NT2/D1 (cell line): ENCODE measurements around the gene NGF.

Source experiments
- YY1 ChIP-seq: IDR thresholded peaks from 2 replicates; pipeline ENCODE4 v1.6.1; 2011; ENCODE audit not compliant: insufficient read length, insufficient read depth
- ZNF274 ChIP-seq: IDR thresholded peaks from 2 replicates; pipeline ENCODE4 v1.6.1; 2011; ENCODE audit warnings: mild to moderate bottlenecking, low read depth, low read length

- TF ChIP-seq ZNF274 = no peak
- TF ChIP-seq YY1 = no peak
These were observed 96.7 kb downstream of the NGF start for GRCh38 chr1:115241309-115241708.
